Uterus (tissue), 4 donors: ENCODE data around the gene BID. TPM values are rescaled to one million over a fixed set of nuclear protein-coding genes. Genes with fewer than 3 reads are reported as not detected.

Source experiments
- DNase-seq, 2 donors: peaks; one replicate each; pipeline ENCODE4 v3.0.0-alpha.2; 2019 to 2020
- H3K27ac ChIP-seq, 2 donors: fragments of 200-600 bp; sonication (generic); 1 replicate in 1 of 2; 2 replicates in 1 of 2; pipeline ENCODE4 v1.5.1; 2016 to 2018
- H3K27me3 ChIP-seq, 2 donors: fragments of 200-600 bp; sonication (generic); one replicate each; pipeline ENCODE4 v1.5.1; 2018 to 2019; ENCODE audit warnings: control low read depth in 1 of 2
- H3K36me3 ChIP-seq, 2 donors: fragments of 200-600 bp; sonication (generic); one replicate each; pipeline ENCODE4 v1.5.1; 2019; ENCODE audit warnings: control low read depth in 1 of 2
- H3K4me1 ChIP-seq, 2 donors: fragments of 200-600 bp; sonication (generic); one replicate each; pipeline ENCODE4 v1.5.1; 2018 to 2019; ENCODE audit warnings: control low read depth in 1 of 2
- H3K4me3 ChIP-seq, 2 donors: fragments of 200-600 bp; sonication (generic); 1 replicate in 1 of 2; 2 replicates in 1 of 2; pipeline ENCODE4 v1.5.1; 2018 to 2019; ENCODE audit warnings: mild to moderate bottlenecking in 1 of 2
- H3K9me3 ChIP-seq, 2 donors: fragments of 200-600 bp; sonication (generic); one replicate each; pipeline ENCODE4 v1.5.1; 2019; ENCODE audit warnings: control low read depth in 1 of 2
- POLR2A ChIP-seq, 2 donors: fragments of 450-650 bp; IDR thresholded peaks; one replicate each; pipeline ENCODE4 v1.6.1; 2016; ENCODE audit warnings: antibody characterized with exemption in 2 of 2, mild to moderate bottlenecking in 1 of 2, moderate library complexity in 1 of 2
- intact Hi-C: fragments of 100-400 bp; cut with DNase I; formaldehyde crosslinking; loops from one replicate; pipeline ENCODE4 v1.15.1; 2023; ENCODE audit warnings: low total_unique reads
- total RNA-seq, 4 donors: library from RNA; depleted of rRNA in 3 of 4; stranded (reverse); fragments of >200 nt in 3 of 4; gene quantifications; one replicate each; pipeline versions ENCODE4 v1.1.0 to v1.2.4, GENCODE V29; 2014 to 2023
- TF ChIP-seq, protein P1 (sequence below), 4 experiments: fragments of 200-600 bp in 2 of 4; fragments of 450-650 bp in 2 of 4; sonication (generic) in 2 of 4; IDR thresholded peaks; one replicate each; pipeline ENCODE4 v1.5.1; 2016 to 2019; ENCODE audit warnings: antibody characterized with exemption in 4 of 4, mild to moderate bottlenecking in 2 of 4, moderate library complexity in 1 of 4
- donor health status: DM: yes; HTN: yes; CAD: no.

The BID gene
- total RNA-seq, 4 donors from 2014 or later, result 0.77 to 96.2 (median 10.4) TPM

GRCh38 chr22:17818649-17819048, 44.4 kb upstream of the BID start:
- Histone ChIP-seq H3K4me3 (no peak overlapping the region), H3K27me3 (no peaks in the 10 kb centered on the region), H3K36me3 (no peaks in the 10 kb centered on the region), H3K4me1 (no peaks in the 10 kb centered on the region), H3K9me3 (no peaks in the 10 kb centered on the region), H3K27ac (no peak overlapping the region)
- intact Hi-C loops, result no loop called here
- DNase-seq, result no peak
- TF ChIP-seq, protein P1, sequence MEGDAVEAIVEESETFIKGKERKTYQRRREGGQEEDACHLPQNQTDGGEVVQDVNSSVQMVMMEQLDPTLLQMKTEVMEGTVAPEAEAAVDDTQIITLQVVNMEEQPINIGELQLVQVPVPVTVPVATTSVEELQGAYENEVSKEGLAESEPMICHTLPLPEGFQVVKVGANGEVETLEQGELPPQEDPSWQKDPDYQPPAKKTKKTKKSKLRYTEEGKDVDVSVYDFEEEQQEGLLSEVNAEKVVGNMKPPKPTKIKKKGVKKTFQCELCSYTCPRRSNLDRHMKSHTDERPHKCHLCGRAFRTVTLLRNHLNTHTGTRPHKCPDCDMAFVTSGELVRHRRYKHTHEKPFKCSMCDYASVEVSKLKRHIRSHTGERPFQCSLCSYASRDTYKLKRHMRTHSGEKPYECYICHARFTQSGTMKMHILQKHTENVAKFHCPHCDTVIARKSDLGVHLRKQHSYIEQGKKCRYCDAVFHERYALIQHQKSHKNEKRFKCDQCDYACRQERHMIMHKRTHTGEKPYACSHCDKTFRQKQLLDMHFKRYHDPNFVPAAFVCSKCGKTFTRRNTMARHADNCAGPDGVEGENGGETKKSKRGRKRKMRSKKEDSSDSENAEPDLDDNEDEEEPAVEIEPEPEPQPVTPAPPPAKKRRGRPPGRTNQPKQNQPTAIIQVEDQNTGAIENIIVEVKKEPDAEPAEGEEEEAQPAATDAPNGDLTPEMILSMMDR (IDR thresholded peaks at IDR 0.05), result no peak
- TF ChIP-seq POLR2A (IDR thresholded peaks at IDR 0.05), result no peak

- TF ChIP-seq, protein P1 (IDR thresholded peaks at IDR 0.05), result no peak
- no peak for TF ChIP-seq POLR2A (IDR thresholded peaks at IDR 0.05)
- H3K9me3 ChIP-seq, result no peaks in the 10 kb centered on the region
- H3K27ac ChIP-seq, result no peak overlapping the region
- H3K4me1 ChIP-seq, result no peaks in the 10 kb centered on the region
- no peak for DNase-seq
- intact Hi-C loops, result no loop called here
- no peak overlapping the region for H3K4me3 ChIP-seq
- no peaks in the 10 kb centered on the region for H3K27me3 ChIP-seq
- H3K36me3 ChIP-seq, result no peaks in the 10 kb centered on the region
Observed at GRCh38 chr22:17818180-17818579, 43.9 kb upstream of the BID start.

GRCh38 chr22:17817511-17818065, 43.3 kb upstream of the BID start:
- H3K4me1 ChIP-seq, result no peaks in the 10 kb centered on the region
- H3K36me3 ChIP-seq, result no peaks in the 10 kb centered on the region
- intact Hi-C loops, result no loop called here
- no peak for DNase-seq
- TF ChIP-seq, protein P1 (IDR thresholded peaks at IDR 0.05), result no peak
- no peak for TF ChIP-seq POLR2A (IDR thresholded peaks at IDR 0.05)
- no peaks in the 10 kb centered on the region for H3K27me3 ChIP-seq
- H3K4me3 ChIP-seq, result no peak overlapping the region
- H3K9me3 ChIP-seq, result no peaks in the 10 kb centered on the region
- H3K27ac ChIP-seq, result no peak overlapping the region

DNA sequence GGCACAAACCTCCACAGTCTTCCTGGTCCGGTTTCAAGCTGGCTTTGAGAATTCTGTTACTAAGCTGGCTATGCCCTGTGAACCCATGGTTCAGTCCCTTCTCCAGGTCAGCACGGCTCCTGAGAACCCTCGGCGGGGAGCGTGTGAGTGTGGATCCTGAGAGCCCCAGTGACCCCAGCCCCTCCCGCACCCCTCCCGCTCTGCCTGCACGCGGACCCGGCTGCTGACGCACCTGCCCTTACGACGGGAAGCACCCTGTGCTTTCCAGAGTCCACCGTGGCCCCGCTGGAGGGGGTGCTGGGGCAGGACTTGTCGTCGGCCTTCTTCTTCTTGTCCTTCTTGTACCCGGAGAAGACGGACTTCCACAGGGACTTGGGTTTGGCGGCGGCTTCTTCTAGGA, 42.8 kb upstream of the BID start:
- Histone ChIP-seq H3K36me3 (no peaks in the 10 kb centered on the region), H3K27ac (no peak overlapping the region), H3K4me1 (no peaks in the 10 kb centered on the region), H3K4me3 (no peak overlapping the region), H3K27me3 (no peaks in the 10 kb centered on the region), H3K9me3 (no peaks in the 10 kb centered on the region)
- no peak for DNase-seq
- TF ChIP-seq, protein P1 (IDR thresholded peaks at IDR 0.05), result no peak
- TF ChIP-seq POLR2A (IDR thresholded peaks at IDR 0.05), result no peak
- intact Hi-C loops, result no loop called here

DNA sequence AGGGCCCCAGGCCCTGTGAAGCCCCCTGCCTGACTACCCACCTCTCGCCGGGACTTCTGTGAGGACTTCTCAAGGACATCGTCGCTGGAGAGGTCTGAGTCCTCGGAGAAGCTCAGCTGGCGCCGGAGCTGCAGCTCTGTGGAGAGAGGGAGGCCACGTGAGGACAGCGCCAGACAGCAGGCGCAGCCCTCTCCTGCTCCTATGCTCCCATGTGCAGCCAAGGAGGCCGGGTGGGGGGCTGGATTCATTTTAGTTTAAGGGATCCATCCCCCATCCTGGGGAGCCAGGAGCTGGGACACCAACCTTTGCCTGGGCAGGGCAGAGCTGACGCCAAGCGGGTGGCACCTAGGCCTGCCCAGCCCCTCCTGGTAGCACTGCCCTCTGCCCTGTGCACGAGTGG, 42.4 kb upstream of the BID start:
- no peak for DNase-seq
- no peak overlapping the region for H3K27ac ChIP-seq
- H3K9me3 ChIP-seq, result no peaks in the 10 kb centered on the region
- H3K27me3 ChIP-seq, result no peaks in the 10 kb centered on the region
- H3K4me1 ChIP-seq, result no peaks in the 10 kb centered on the region
- no peak for TF ChIP-seq POLR2A (IDR thresholded peaks at IDR 0.05)
- TF ChIP-seq, protein P1 (IDR thresholded peaks at IDR 0.05), result no peak
- intact Hi-C loops, result no loop called here
- H3K36me3 ChIP-seq, result no peaks in the 10 kb centered on the region
- H3K4me3 ChIP-seq, result no peak overlapping the region
